ENCODE data around the gene ARPC5L.

Gene ARPC5L

DNA sequence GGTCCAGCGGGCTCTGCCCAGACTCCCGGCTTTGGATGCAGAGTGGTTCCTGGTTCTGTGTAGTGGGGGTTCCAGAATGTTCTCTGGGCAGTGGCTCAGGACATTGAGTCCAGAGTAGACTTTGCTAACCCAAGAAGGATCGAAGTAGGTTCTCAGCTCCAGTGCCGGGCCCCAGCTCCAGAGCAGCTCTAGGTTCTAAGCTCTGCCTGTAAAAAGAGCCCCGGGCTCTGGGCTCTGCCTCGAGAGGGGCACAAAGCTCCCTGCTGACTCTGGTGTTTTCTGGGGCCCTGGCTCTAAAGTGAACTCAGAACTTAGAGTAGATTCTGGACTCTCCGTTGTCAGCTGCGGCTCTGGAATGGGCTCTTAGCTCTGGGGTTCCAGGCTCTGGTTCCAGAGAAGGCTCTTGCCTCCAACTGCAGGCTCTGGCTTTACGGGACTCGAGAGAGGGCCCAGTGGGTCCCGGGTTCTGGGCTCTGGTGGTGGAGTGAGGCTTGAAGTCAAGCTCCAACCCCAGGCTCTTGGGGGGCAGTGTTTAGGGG, 8.3 kb upstream of the ARPC5L start:
- Mint-ChIP-seq H3K27ac (no peak overlapping the region), H3K27me3 (peaks cover 2% of the 10 kb centered on the region), H3K4me3 (no peak overlapping the region), H3K4me1 (ENCODE audit: low read depth) (peaks cover 21% of the 10 kb centered on the region), H3K9me3 (ENCODE audit: low read depth) (no peaks in the 10 kb centered on the region), H3K36me3 (no peaks in the 10 kb centered on the region)

DNA sequence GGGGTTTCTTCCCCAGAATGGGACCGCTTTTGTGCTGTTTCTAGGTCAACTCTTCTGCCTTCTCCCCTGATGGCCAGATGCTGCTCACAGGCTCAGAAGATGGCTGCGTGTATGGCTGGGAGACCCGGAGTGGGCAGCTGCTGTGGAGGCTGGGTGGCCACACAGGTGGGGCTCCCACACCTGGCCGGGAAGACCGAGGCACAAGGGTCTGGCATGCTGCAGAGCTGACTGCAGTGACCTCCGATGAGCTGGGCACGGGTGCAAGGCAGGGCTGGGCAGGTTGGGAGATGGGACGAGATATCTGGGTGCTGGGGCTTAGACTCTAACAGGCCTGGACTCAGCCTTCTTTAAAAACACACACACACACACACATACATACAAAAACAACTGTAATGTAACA, 7.8 kb upstream of the ARPC5L start:
- no peaks in the 10 kb centered on the region for H3K36me3 Mint-ChIP-seq
- no peak overlapping the region for H3K4me3 Mint-ChIP-seq
- peaks cover 2% of the 10 kb centered on the region for H3K27me3 Mint-ChIP-seq
- H3K27ac Mint-ChIP-seq = no peak overlapping the region
- H3K9me3 Mint-ChIP-seq (ENCODE audit: low read depth) = no peaks in the 10 kb centered on the region
- peaks cover 21% of the 10 kb centered on the region for H3K4me1 Mint-ChIP-seq (ENCODE audit: low read depth)

DNA sequence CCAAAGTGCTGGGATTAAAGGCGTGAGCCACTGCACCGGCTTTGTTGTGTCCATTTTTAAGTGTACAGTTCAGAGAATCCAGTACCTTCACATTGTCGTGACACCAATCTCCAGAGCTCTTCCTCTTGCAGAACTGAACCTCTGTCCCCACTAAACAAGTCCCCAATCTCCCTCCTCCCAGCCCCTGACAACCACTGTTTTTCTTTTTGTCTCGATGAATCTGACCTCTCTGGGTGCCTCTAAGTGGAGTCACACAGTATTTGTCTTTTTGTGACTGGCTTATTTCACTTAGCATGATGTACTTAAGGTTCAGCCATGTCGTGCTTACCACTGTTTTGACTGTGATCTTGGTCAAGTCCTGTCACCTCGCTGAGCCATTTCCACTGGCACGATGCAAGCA, 7.1 kb upstream of the ARPC5L start:
- Mint-ChIP-seq H3K4me3 (peak overlapping the region; percentile 51), H3K27me3 (peaks cover 2% of the 10 kb centered on the region), H3K27ac (peak overlapping the region; percentile 66), H3K36me3 (peaks cover 5% of the 10 kb centered on the region), H3K4me1 (ENCODE audit: low read depth) (peaks cover 26% of the 10 kb centered on the region), H3K9me3 (ENCODE audit: low read depth) (no peaks in the 10 kb centered on the region)

DNA sequence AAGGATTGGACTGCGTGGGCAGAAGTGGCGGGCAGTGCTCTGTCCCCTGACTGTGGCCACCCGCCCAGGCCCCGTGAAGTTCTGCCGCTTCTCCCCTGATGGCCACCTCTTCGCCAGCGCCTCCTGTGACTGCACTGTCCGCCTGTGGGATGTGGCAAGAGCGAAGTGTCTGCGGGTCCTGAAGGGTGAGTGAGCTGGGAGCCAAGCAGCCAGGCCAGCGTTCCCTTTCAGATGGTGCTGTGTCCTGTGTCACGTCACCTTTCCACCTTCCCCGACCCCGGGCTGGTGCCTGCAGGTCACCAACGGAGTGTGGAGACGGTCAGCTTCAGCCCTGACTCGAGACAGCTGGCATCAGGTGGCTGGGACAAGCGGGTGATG, 6.4 kb upstream of the ARPC5L start:
- Mint-ChIP-seq H3K9me3 (ENCODE audit: low read depth) (no peaks in the 10 kb centered on the region), H3K27ac (no peak overlapping the region), H3K36me3 (peaks cover 13% of the 10 kb centered on the region), H3K4me1 (ENCODE audit: low read depth) (peaks cover 33% of the 10 kb centered on the region), H3K27me3 (no peaks in the 10 kb centered on the region), H3K4me3 (no peak overlapping the region)

DNA sequence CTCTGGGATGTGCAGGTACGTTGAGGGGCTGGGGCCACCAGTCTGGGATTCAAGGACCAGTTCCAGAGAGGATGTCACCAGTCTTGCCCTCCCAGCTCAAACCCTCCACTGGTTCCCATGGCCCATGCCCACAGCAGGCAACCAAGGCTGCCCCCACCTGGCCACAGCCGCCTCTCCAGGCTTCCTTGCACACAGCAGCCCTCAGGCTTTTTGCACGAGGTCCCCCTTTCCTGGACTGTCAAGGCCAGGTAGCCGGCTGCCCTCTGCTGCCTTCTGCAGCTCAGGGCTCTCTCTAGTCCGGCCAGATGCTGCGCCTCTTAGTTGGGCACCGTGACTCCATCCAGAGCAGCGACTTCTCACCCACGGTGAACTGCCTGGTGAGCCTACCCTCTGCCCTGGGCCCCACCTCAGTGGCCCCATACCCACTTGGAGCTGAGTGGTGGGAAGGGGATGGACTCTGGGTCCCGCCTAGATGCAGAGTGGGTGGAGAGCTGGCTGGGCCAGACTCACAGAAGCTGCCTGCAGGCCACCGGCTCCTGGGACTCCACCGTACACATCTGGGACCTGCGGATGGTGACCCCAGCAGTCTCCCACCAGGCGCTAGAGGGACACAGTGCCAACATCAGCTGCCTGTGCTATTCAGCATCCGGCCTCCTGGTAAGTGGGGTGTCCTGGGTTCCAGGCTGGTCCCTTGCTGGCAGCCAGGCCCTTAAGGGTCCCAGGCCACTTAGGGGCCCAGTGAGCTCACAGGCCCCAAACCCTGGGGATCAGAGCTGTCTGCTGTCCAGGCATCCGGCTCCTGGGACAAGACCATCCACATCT, 5.8 kb upstream of the ARPC5L start:
- Mint-ChIP-seq H3K27ac (peak overlapping the region; percentile 54), H3K27me3 (no peaks in the 10 kb centered on the region), H3K4me1 (ENCODE audit: low read depth) (peaks cover 33% of the 10 kb centered on the region), H3K4me3 (no peak overlapping the region), H3K9me3 (ENCODE audit: low read depth) (no peaks in the 10 kb centered on the region), H3K36me3 (peaks cover 15% of the 10 kb centered on the region)

DNA sequence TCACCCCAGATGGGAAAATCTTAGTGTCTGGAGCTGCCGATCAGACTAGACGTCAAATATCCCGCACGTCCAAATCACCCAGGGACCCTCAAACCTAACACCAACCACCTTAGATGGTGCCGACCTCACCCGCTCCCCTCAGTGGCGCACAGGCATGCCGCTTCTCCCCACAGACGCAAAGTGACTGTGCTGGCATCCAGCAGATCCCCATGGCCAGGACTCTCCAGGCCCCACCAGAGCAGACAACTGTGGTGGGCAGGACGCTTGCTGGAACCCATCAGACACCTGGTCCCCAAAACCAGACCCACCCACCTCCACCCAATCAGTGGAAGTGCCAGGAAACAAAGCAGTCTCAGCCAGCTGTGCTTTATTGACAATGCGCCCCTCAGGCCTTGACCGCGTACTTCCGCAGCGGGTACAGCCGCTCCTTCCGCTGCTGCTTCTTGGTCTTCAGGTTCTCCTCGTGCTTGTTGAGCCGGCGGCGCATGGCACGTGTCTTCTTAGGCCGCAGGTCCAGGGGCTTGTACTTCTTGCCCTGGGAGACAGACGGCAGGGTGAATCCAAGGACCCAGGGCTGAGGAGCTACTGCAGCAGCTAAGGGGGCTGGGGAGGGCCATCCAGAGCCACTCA, 4.3 kb upstream of the ARPC5L start:
- Mint-ChIP-seq H3K9me3 (ENCODE audit: low read depth) (no peaks in the 10 kb centered on the region), H3K4me1 (ENCODE audit: low read depth) (peaks cover 33% of the 10 kb centered on the region), H3K36me3 (peaks cover 18% of the 10 kb centered on the region), H3K27ac (peak overlapping the region; percentile 34), H3K27me3 (no peaks in the 10 kb centered on the region), H3K4me3 (peak overlapping the region; percentile 62)

DNA sequence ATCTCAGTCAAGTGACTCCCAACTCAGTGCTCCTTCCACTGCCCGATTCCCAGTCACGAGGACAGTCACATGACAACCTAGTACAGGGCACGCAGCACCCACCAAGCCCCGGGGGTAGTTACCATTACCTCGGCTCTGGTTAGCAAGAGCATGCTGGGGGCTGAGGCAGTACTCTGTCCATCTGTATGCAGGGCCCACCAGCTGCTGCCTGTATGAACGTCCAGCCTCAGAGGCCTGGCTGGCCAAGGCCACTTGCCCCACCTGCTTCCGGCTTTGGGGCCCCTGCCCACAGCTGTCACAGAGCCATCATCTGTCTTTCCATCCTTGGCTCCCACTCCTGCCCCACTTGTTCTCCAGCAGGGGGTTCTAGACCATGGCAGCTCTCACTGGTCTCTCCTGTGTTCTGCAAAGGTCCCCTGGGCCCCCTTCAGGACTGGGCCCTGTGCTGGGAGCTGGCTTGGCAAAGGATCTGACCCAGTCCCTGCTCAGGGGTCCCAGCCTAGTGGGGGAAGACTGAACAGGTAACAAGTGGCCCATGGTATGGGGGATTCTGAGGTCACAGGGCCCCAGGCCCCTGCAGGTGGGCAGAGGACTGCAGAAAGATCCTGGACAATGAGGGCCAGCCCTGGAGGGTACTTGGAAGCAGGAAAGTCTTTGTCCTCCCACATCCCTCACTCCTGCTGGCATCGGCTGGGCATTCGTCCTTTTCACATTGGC, 3.4 kb upstream of the ARPC5L start:
- peak overlapping the region; percentile 41 for H3K27ac Mint-ChIP-seq

DNA sequence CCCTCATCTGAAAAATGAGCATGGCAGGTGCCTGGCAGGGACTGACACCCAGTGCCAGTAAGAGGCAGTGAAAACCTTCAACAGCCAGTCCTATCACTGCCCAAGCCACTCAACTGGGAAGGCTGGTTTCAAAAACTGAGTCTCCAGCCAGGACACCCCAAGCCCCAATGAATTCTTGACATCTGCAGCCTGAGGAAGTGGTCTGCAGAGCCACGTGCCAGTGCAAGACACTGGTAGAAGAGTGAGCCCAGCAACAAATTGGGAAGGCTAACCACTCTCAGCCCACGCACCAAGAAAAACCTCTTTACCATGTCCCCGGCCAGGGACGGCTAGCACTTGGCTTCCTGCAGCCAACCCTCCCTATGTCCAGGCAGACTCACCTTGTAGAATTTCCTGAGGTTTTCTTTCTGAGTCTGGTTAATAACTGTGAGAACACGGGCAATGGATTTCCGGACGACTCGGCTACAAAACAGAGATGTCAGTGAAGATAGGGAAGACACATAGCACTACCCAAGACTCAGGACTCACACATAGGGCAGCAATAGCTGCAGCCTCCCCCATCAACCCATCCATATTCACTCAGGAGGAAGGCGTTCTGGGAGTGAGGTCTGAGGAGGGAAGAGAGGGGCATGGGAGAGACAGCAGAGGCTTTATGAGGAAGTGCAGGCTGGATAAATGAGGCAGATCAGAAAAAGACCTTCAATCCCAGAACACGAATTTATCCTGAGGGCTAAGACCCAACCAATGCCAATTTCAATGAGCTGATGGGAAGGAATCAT, 1.9 kb upstream of the ARPC5L start:
- H3K36me3 Mint-ChIP-seq = peaks cover 18% of the 10 kb centered on the region

More for the DNA sequence above, 3.4 kb upstream of the ARPC5L start:
- Mint-ChIP-seq H3K9me3 (ENCODE audit: low read depth) (no peaks in the 10 kb centered on the region), H3K36me3 (peaks cover 18% of the 10 kb centered on the region), H3K27me3 (no peaks in the 10 kb centered on the region), H3K4me3 (peak overlapping the region; percentile 95), H3K4me1 (ENCODE audit: low read depth) (peaks cover 32% of the 10 kb centered on the region)

DNA sequence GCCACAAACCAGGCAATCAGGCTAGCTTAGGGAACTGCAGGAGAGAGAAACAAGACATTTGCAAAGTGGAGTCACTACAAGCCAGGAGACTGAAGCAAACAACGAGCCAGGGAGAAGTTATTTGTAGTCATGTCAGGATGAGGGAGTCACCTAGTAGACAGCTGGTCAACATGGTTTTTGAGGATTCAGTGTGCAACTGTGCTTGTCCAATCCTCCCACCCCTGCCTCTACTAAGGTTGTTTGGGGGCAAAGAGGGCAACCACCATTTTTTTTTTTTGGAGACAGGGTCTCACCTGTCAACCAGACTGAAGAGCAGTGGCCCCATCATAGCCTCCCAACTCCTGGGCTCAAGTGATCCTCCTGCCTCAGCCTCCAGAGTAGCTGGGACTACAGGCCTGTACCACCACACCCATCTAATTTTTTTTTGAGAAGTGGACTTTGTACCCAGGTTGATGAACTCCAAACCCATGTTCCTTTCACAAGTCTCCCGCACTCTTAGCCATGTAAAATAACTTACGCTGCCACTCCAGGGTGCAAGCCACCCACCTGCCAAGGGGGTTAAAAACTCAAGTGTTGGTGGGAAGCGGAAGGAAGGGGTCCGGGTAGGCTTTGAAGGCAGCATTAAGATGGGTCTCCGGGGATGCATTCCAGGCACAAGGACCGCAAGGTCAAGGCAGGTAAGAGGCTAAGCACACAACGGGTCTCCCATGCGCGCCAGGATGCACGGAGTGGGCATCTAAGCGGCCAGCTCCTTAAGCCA, 1.2 kb upstream of the ARPC5L start:
- no peaks in the 10 kb centered on the region for H3K9me3 Mint-ChIP-seq (ENCODE audit: low read depth)
- H3K36me3 Mint-ChIP-seq = peaks cover 18% of the 10 kb centered on the region
- no peaks in the 10 kb centered on the region for H3K27me3 Mint-ChIP-seq
- peaks cover 31% of the 10 kb centered on the region for H3K4me1 Mint-ChIP-seq (ENCODE audit: low read depth)
- H3K4me3 Mint-ChIP-seq = peak overlapping the region; percentile 95
- peak overlapping the region; percentile 95 for H3K27ac Mint-ChIP-seq

More for the DNA sequence above, 1.9 kb upstream of the ARPC5L start:
- H3K27me3 Mint-ChIP-seq = no peaks in the 10 kb centered on the region
- peak overlapping the region; percentile 95 for H3K27ac Mint-ChIP-seq
- no peaks in the 10 kb centered on the region for H3K9me3 Mint-ChIP-seq (ENCODE audit: low read depth)
- peak overlapping the region; percentile 95 for H3K4me3 Mint-ChIP-seq
- peaks cover 32% of the 10 kb centered on the region for H3K4me1 Mint-ChIP-seq (ENCODE audit: low read depth)

DNA sequence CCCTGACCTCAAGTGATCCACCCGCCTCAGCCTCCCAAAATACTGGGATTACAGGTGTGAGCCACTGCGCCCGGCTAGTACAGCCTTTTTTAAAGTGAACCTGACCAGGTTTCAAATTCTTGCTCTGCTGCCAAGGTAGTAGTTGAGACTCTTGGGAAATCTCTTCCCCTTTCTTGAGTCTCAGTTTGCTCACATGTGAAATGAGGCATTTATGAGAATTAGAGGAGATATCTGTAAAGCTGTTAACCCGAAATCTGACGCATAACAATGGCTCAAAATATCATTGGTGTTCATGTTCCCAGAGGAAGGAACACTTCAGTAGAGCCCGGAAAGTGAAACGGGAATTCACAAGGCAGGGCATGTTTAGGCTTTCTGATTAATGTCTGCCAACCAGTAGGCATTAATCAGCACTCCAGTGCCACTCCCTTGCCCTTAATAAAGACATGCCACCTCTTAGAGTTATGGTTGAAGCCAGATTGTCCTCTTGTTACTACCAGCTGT, 1.5 kb downstream of the ARPC5L start:
- Mint-ChIP-seq H3K27ac (no peak overlapping the region), H3K36me3 (peaks cover 19% of the 10 kb centered on the region), H3K4me3 (peak overlapping the region; percentile 46), H3K27me3 (no peaks in the 10 kb centered on the region), H3K4me1 (ENCODE audit: low read depth) (peaks cover 31% of the 10 kb centered on the region), H3K9me3 (ENCODE audit: low read depth) (no peaks in the 10 kb centered on the region)

DNA sequence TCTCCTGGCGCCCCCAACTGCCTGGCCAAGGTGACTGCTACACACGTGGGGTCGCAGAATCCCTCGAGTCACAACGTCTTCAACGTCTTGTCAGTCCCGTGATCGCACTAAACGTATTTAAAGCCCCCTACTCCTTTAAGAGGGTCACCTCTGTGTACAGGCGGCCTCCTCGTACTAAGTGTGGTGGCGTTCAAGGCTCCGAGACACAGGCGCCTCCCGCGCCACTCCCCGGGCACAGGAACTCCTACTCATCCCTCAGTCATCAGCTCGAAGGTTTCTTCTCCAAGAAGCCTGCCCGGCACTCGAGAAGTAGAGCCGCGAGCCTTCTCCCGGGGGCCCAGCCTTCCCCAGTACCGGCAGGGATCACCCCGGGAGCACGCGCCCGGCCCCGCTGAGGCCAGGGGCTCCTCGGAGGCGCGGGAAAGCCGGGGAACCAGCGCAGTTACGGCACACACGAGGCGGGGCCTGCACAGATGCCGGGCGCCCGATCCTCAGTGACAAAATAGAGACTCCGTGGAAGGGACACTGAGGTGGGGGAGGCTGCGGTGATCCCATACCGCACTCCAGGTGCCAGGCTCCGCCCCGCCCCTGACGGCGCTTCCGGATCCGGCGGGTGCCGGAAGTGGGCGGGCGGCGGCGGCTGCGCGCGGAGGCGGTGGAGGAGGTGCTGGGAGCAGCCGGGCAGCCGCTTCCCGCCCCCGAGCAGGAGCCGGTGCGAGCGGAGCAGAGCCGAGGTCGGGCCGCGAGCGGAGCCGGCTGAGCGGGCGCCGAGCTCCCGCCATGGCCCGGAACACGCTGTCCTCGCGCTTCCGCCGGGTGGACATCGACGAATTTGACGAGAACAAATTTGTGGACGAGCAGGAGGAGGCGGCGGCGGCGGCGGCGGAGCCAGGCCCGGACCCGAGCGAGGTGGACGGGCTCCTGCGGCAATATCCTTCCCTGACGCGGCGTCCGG, 6.9 kb downstream of the ARPC5L start:
- H3K36me3 Mint-ChIP-seq = peaks cover 11% of the 10 kb centered on the region
- H3K9me3 Mint-ChIP-seq (ENCODE audit: low read depth) = no peaks in the 10 kb centered on the region
- H3K4me3 Mint-ChIP-seq = peak overlapping the region; percentile 97
- H3K27ac Mint-ChIP-seq = peak overlapping the region; percentile 99
- H3K27me3 Mint-ChIP-seq = no peaks in the 10 kb centered on the region
- peaks cover 38% of the 10 kb centered on the region for H3K4me1 Mint-ChIP-seq (ENCODE audit: low read depth)

DNA sequence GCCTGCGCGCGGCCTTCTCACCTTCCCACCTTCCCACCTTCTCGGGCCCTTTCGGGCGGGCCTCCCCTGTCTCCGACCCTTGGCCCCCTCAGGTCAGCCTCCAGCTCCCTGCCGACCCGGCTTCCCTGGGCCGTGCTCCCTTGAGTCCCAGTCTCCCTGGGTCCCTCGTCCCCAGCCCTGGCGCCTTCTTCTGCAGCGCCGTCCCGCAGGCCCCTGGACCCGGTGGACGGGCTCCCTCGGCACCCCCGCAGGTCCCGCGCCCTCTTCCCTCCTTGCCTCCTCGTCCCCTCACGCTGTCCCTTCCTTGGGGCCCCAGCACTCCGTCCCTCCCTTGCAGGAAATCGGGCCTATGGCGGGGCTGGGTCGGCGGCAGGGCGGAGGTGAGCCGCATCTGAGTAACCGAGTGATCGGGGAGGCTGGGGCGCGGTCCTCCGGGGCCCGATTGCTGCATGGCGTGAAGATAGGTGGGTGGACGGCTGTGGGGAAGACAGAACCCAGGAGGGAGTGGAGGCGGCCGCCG, 7.6 kb downstream of the ARPC5L start:
- Mint-ChIP-seq H3K9me3 (ENCODE audit: low read depth) (no peaks in the 10 kb centered on the region), H3K4me1 (ENCODE audit: low read depth) (peaks cover 38% of the 10 kb centered on the region), H3K27me3 (no peaks in the 10 kb centered on the region), H3K4me3 (peak overlapping the region; percentile 96), H3K27ac (peak overlapping the region; percentile 97), H3K36me3 (peaks cover 11% of the 10 kb centered on the region)

Measured in activated naive CD8-positive, alpha-beta T cell (primary cell).